ENCODE data around the gene ANXA4.
"Not testable (repeated sequence)": the region's sequence is repeated elsewhere in the genome, so short reads cannot be mapped to it uniquely, and the experiment has no call there.

The ANXA4 gene

GRCh38 chr2:69830045-69830905 is 88.3 kb downstream of the ANXA4 start:
- TF ChIP-seq TCF4 (CRISPR knock-in tag; IDR thresholded peaks at IDR 0.05; ENCODE audit: borderline replicate concordance) = no peak
- no peak for TF ChIP-seq ISL1 (CRISPR knock-in tag; IDR thresholded peaks at IDR 0.05)
- TF ChIP-seq ZC3H10 (CRISPR knock-in tag; IDR thresholded peaks at IDR 0.05) = no peak
- TF ChIP-seq ESRRG (CRISPR knock-in tag; IDR thresholded peaks at IDR 0.05) = no peak
- TF ChIP-seq PPARA (CRISPR knock-in tag; IDR thresholded peaks at IDR 0.05; ENCODE audit: borderline replicate concordance) = no peak
- no peak for TF ChIP-seq CSRNP3 (CRISPR knock-in tag; IDR thresholded peaks at IDR 0.05)
- TF ChIP-seq ARNTL (CRISPR knock-in tag; IDR thresholded peaks at IDR 0.05; ENCODE audit: borderline replicate concordance, low read depth) = no peak
- no peak for TF ChIP-seq ZFP30 (CRISPR knock-in tag; IDR thresholded peaks at IDR 0.05)
- no peak for TF ChIP-seq RARB (CRISPR knock-in tag; IDR thresholded peaks at IDR 0.05)
- TF ChIP-seq GLIS3 (CRISPR knock-in tag; IDR thresholded peaks at IDR 0.05) = no peak
- TF ChIP-seq CSDC2 (CRISPR knock-in tag; IDR thresholded peaks at IDR 0.05) = no peak
- TF ChIP-seq ZFP3 (CRISPR knock-in tag; IDR thresholded peaks at IDR 0.05) = no peak
- no peak for TF ChIP-seq POU6F1 (CRISPR knock-in tag; IDR thresholded peaks at IDR 0.05; ENCODE audit: borderline replicate concordance, low read depth)
- no peak for TF ChIP-seq PATZ1 (CRISPR knock-in tag; IDR thresholded peaks at IDR 0.05; ENCODE audit: borderline replicate concordance)
- TF ChIP-seq ZNF8 (CRISPR knock-in tag; IDR thresholded peaks at IDR 0.05) = no peak
- no peak for TF ChIP-seq SNAI2 (CRISPR knock-in tag; IDR thresholded peaks at IDR 0.05)
- no peak for TF ChIP-seq OSR1 (CRISPR knock-in tag; IDR thresholded peaks at IDR 0.05)
- ATAC-seq = peak; percentile 61

- not testable (repeated sequence) for ATAC-seq
Observed at GRCh38 chr2:69830906-69831241, 88.9 kb downstream of the ANXA4 start.

GRCh38 chr2:69831354-69831905 is 89.5 kb downstream of the ANXA4 start:
- ATAC-seq = no peak
- no peak for TF ChIP-seq ZC3H10 (CRISPR knock-in tag; IDR thresholded peaks at IDR 0.05)
- TF ChIP-seq ZFP3 (CRISPR knock-in tag; IDR thresholded peaks at IDR 0.05) = no peak
- no peak for TF ChIP-seq TSHZ2 (CRISPR knock-in tag; IDR thresholded peaks at IDR 0.05)
- no peak for TF ChIP-seq OSR1 (CRISPR knock-in tag; IDR thresholded peaks at IDR 0.05)
- TF ChIP-seq ZNF8 (CRISPR knock-in tag; IDR thresholded peaks at IDR 0.05) = no peak
- no peak for TF ChIP-seq RARB (CRISPR knock-in tag; IDR thresholded peaks at IDR 0.05)
- TF ChIP-seq POU6F1 (CRISPR knock-in tag; IDR thresholded peaks at IDR 0.05; ENCODE audit: borderline replicate concordance, low read depth) = no peak
- TF ChIP-seq ARNTL (CRISPR knock-in tag; IDR thresholded peaks at IDR 0.05; ENCODE audit: borderline replicate concordance, low read depth) = no peak
- no peak for TF ChIP-seq ZNF70 (CRISPR knock-in tag; IDR thresholded peaks at IDR 0.05)
- no peak for TF ChIP-seq PPARA (CRISPR knock-in tag; IDR thresholded peaks at IDR 0.05; ENCODE audit: borderline replicate concordance)
- TF ChIP-seq ESRRG (CRISPR knock-in tag; IDR thresholded peaks at IDR 0.05) = no peak
- no peak for TF ChIP-seq TCF4 (CRISPR knock-in tag; IDR thresholded peaks at IDR 0.05; ENCODE audit: borderline replicate concordance)
- TF ChIP-seq CSRNP3 (CRISPR knock-in tag; IDR thresholded peaks at IDR 0.05) = no peak
- TF ChIP-seq BACH2 (CRISPR knock-in tag; IDR thresholded peaks at IDR 0.05; ENCODE audit: borderline replicate concordance) = no peak
- no peak for TF ChIP-seq CREB5 (CRISPR knock-in tag; IDR thresholded peaks at IDR 0.05; ENCODE audit: low read depth)
- TF ChIP-seq TOX (CRISPR knock-in tag; IDR thresholded peaks at IDR 0.05; ENCODE audit: borderline replicate concordance) = no peak
